ENCODE results near the gene SLC35B2. TPM values are rescaled to one million over a fixed set of nuclear protein-coding genes. Genes with fewer than 3 reads are reported as not detected.

The SLC35B2 gene, protein sequence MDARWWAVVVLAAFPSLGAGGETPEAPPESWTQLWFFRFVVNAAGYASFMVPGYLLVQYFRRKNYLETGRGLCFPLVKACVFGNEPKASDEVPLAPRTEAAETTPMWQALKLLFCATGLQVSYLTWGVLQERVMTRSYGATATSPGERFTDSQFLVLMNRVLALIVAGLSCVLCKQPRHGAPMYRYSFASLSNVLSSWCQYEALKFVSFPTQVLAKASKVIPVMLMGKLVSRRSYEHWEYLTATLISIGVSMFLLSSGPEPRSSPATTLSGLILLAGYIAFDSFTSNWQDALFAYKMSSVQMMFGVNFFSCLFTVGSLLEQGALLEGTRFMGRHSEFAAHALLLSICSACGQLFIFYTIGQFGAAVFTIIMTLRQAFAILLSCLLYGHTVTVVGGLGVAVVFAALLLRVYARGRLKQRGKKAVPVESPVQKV
- total RNA-seq = 88.8 and 116 TPM in 2 replicates

DNA sequence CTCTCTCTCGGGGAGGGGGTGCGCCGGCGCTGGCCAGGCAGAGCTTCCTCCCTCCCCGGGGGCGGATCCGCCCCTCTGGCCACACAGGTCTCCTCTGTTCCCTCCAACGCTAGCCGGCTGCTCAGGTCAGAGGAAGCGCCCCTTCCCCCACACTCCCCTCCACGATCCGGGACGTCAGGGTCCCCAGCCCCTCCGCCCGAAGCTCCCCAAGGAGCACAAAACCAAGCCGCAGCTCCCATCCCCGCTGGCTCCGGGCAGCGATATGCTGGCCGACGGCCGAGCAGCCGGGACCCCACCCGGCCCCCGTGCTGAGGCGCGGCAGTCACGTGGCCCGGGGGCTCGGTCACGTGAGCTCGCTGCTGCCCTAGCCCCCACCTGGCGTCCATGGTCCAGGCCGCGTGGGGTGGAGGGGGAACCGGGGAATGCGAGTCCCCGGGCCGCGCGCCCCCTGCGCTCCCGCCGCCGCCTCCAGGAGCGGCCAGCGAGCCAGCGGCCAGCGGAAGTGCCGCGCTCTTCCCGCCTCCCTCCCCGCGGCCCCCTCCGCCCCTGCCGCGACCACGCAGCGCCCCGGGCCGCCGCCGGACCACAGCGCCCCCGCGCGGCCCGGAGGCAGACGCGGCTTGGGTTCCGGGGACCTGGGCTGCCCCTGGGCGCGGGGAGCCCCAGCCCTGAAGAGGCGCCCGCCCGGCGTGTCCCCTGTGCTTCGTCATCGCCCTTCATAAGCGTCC, at the start of gene SLC35B2:
TSS of gene SLC35B2 (minus strand) at position 504 of the 728 bp plus-strand sequence. CDS start at position 386, 118 bp downstream.

GRCh38 chr6:44269921-44270525, 12.7 kb upstream of the SLC35B2 start, which contains the start of gene TMEM151B:
TSS of gene TMEM151B (plus strand) at chr6:44270450. CDS start at chr6:44270743, 293 bp downstream.

GRCh38 chr6:44265007-44265721, 7.8 kb upstream of the SLC35B2 start, which contains the start of gene NFKBIE:
TSS of gene NFKBIE (minus strand) at chr6:44265551. CDS start at chr6:44265346, 205 bp downstream.

GRCh38 chr6:44246663-44247337, 10.5 kb downstream of the SLC35B2 start, which contains the start of gene HSP90AB1:
TSS of gene HSP90AB1 (plus strand) at chr6:44247101. CDS start at chr6:44248630, 1,529 bp downstream.

DNA sequence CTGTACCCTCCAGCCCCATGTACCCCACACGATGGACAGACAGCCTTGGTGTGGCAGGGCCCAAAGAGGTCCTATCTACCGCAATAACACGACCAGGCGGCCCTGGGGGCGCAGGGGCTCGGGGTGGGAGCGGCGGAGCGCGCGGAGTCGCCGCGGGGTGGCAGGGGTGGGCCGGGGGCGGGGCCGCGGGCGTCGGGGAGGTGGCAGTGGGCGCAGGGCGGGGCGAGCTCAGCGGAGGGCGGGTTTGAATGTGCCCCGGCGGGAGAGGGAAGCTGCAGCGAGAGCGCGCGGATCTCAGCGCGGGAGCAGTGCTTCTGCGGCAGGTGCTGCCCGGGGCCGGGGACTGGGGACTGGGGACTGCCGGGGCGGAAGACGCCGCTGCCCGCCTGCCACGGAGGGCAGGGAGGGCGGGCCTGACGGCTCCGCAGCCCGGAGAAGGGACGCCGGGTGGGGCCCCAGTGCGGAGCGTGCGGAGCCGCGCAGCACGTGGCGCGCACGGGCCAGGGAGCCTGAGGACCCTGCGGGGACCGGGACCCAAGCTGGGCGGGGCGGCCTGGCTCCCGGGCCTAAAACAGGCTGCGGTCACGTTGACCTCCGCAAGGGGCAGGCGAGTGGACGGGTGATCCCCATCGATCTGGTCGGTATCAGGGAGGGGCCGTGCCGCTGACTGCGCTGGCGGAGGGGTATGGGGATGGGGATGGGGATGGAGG, 33.9 kb downstream of the SLC35B2 start, which contains the start of gene SLC29A1:
TSS of gene SLC29A1 (plus strand) at position 277 of the 710 bp plus-strand sequence. CDS start 3,719 bp downstream, outside the sequence.

GRCh38 chr6:44216677-44217331, 40.5 kb downstream of the SLC35B2 start, which contains the start of gene MYMX:
TSS of gene MYMX (plus strand) at chr6:44216926. CDS start at chr6:44217472, 546 bp downstream.

Small RNAs within 50 kb of the gene (small RNA-seq; reads per million reads assigned to genes)
- gene RN7SL811P (ENCODE audit: low replicate concordance) = not detected

Other genes starting within 250 kb of the SLC35B2 start
- 24.3 and 42.5 TPM in 2 replicates for gene MRPL14, start 130.1 kb downstream of the SLC35B2 start, total RNA-seq
- gene TMEM63B, start 130.0 kb downstream of the SLC35B2 start, total RNA-seq = 41.7 and 56.2 TPM in 2 replicates
- gene CAPN11, start 98.7 kb downstream of the SLC35B2 start, total RNA-seq = 0.43 TPM in 1 of 2 replicates, not detected in the other
- not detected in 2 replicates for gene MYMX, start 40.6 kb downstream of the SLC35B2 start, total RNA-seq
- 15.8 and 74.6 TPM in 2 replicates for gene SLC29A1, start 33.9 kb downstream of the SLC35B2 start, total RNA-seq
- gene HSP90AB1, start 10.4 kb downstream of the SLC35B2 start, total RNA-seq = 661 and 1,252 TPM in 2 replicates
- 17.8 and 31.7 TPM in 2 replicates for gene NFKBIE, start 8.0 kb upstream of the SLC35B2 start, total RNA-seq
- gene TMEM151B, start 12.9 kb upstream of the SLC35B2 start, total RNA-seq = not detected in 2 replicates
- 9.8 and 23.0 TPM in 2 replicates for gene AARS2, start 55.8 kb upstream of the SLC35B2 start, total RNA-seq
- gene SPATS1, start 85.1 kb upstream of the SLC35B2 start, total RNA-seq = 0.14 TPM in 1 of 2 replicates, not detected in the other
- gene CDC5L, start 130.2 kb upstream of the SLC35B2 start, total RNA-seq = 15.8 and 27.2 TPM in 2 replicates